Psoas muscle (tissue), 8 donors: ENCODE measurements around the gene NVL. TPM values are rescaled to one million over a fixed set of nuclear protein-coding genes. Genes with fewer than 3 reads are reported as not detected.

ENCODE experiments used
- ATAC-seq, 4 donors: fragments of 200-7000 bp; cut with Tn5 transposase; one replicate each; pipeline ENCODE4 v1.9.1; 2020; ENCODE audit warnings: moderate library complexity in 3 of 4, mild to moderate bottlenecking in 2 of 4
- DNase-seq, 2 donors: peaks; one replicate each; pipeline ENCODE4 v3.0.0-alpha.2; 2020
- H3K27ac ChIP-seq: fragments of 200-600 bp; one replicate; pipeline ENCODE4 v1.8.0; 2022
- H3K27me3 ChIP-seq, 3 donors: fragments of 200-600 bp in 1 of 3; one replicate each; pipeline versions ENCODE4 v1.6.1 to v1.8.0; 2013 to 2022; ENCODE audit warnings: low read length in 2 of 3, mild to moderate bottlenecking in 2 of 3, moderate library complexity in 1 of 3; ENCODE audit not compliant: insufficient read depth in 3 of 3
- H3K36me3 ChIP-seq, 2 donors: fragments of 200-600 bp in 1 of 2; one replicate each; pipeline versions ENCODE4 v1.6.1 to v1.8.0; 2013 to 2022; ENCODE audit warnings: low read depth in 1 of 2, mild to moderate bottlenecking in 1 of 2, moderate library complexity in 1 of 2; ENCODE audit not compliant: insufficient read depth in 1 of 2
- H3K4me1 ChIP-seq: fragments of 200-600 bp; one replicate; pipeline ENCODE4 v1.8.0; 2022
- H3K4me3 ChIP-seq: fragments of 200-600 bp; one replicate; pipeline ENCODE4 v1.8.0; 2022; ENCODE audit warnings: mild to moderate bottlenecking
- H3K9me3 ChIP-seq: fragments of 200-600 bp; one replicate; pipeline ENCODE4 v1.8.0; 2022
- CTCF ChIP-seq: fragments of 200-600 bp; IDR thresholded peaks from one replicate; pipeline ENCODE4 v1.8.0; 2022; ENCODE audit warnings: antibody characterized with exemption
- WGBS, 3 donors: extraction: QIAGEN DNeasy Blood & Tissue Kit; methylation state at CpG; one replicate each; pipeline versions ENCODE4 v1.1.6 to v1.1.7; 2013; 5-methylcytosine and 5-hydroxymethylcytosine counted together
- intact Hi-C, 2 donors: fragments of 100-400 bp; cut with DNase I; formaldehyde crosslinking; loops; one replicate each; pipeline versions ENCODE4 v1.11.0 to v1.14.2; 2022
- polyA plus RNA-seq, 3 donors: library from polyadenylated mRNA; stranded (reverse); fragments of 200-250 nt; gene quantifications; one replicate each; pipeline ENCODE4 v1.2.3, GENCODE V29; 2013
- total RNA-seq, 4 donors: library from RNA; stranded (reverse); fragmentation: NEBNext Ultra II Directional in 2 of 4; extraction: Animal tissue kit (Norgen Biotek cat#: 25700) in 2 of 4; gene quantifications; one replicate each; pipeline versions ENCODE4 v1.2.1 to v1.2.4, GENCODE V29; 2021 to 2023
- donor health status: healthy with polysubstance abuse.
- donor health status: DM: no; HTN: no; CAD: no; lungs with moderate emphysema.
- donor health status: Bipolar disorder and iron deficiency.
- donor health status: healthy.
- donor health status: DM: yes; HTN: yes; CAD: no.
- donor health status: DM: no; HTN: no; CAD: no.
- donor health status: DM: no; HTN: no; CAD: no.
- donor health status: DM: yes; HTN: yes; CAD: no.

Gene NVL
- total and polyA plus RNA-seq, 7 donors = 6.3 to 11.0 (median 8.2) TPM

DNA sequence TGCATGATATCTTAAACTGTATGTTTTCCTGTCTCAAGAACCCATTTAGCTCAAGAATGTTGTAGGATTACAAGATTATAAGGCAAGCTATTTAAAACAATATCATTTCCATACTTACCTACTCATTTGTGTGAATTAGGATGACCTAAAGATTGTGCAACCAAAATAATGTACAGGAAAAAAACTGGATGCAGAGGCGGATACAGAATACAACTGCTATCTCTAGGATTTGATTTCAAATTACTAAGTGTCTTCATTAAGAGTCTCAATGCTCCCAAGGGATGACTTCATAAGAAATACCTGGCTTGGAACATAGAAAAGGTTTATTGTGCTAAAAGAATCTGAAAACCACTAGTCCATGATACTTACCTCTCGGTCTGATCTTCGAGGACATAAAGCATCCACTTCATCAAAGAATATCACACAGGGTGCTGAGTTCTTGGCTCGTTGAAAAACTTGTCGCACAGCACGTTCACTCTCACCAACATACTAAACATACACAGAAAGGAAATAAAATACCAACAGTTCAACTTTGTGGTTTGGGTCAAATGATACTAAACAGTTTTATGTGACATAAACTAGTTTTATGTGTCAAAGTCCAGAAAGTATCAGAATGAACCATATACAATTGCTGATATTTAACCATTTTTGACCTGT, 54.9 kb downstream of the NVL start:
- intact Hi-C loops = no loop called here
- H3K27ac ChIP-seq = no peak overlapping the region
- H3K4me3 ChIP-seq = no peak overlapping the region
- H3K36me3 ChIP-seq = peaks cover 2 to 56% of the 10 kb centered on the region in 2 donors
- DNase-seq = no peak
- H3K27me3 ChIP-seq = no peaks in the 10 kb centered on the region
- no peaks in the 10 kb centered on the region for H3K4me1 ChIP-seq
- ATAC-seq = no peak
- 92 to 95% (median 93%) methylated on average over 6 of the region's 6 CpGs for WGBS, 3 donors
- H3K9me3 ChIP-seq = no peaks in the 10 kb centered on the region
- no peak for TF ChIP-seq CTCF

DNA sequence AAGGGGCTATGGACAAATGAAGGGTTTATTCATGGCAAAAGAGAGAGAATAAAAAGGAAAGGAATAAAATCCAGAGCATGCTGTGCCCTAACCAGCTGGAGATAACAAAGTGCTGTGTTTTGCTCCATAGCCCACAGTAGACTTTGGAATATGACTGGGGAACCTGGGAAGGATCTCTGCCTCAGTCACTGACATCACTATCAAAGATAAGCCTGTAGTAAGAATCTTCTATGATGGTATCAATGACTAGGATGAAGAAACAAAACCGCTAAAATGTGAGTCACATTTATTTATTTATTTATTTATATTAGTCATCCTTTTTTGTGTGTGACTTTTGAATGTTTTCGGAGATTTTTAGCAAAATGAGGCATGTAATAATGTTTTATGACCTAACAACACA, 56.3 kb downstream of the NVL start:
- no peak for DNase-seq
- Histone ChIP-seq H3K27me3 (no peaks in the 10 kb centered on the region), H3K36me3 (peaks cover 2 to 49% of the 10 kb centered on the region in 2 donors), H3K9me3 (no peaks in the 10 kb centered on the region), H3K27ac (no peak overlapping the region), H3K4me1 (no peaks in the 10 kb centered on the region), H3K4me3 (no peak overlapping the region)
- TF ChIP-seq CTCF = no peak
- ATAC-seq = no peak
- 94 to 100% (median 98%) methylated on average over 2 of the region's 2 CpGs for WGBS, 3 donors
- intact Hi-C loops = no loop called here

GRCh38 chr1:224271106-224271505, 58.9 kb downstream of the NVL start:
- Histone ChIP-seq H3K36me3 (peaks cover 4 to 69% of the 10 kb centered on the region in 2 donors), H3K4me3 (no peak overlapping the region), H3K27ac (no peak overlapping the region), H3K4me1 (no peaks in the 10 kb centered on the region), H3K27me3 (no peaks in the 10 kb centered on the region), H3K9me3 (no peaks in the 10 kb centered on the region)
- no peak for TF ChIP-seq CTCF
- 96 to 99% (median 97%) methylated on average over 3 of the region's 3 CpGs for WGBS, 3 donors
- no peak for DNase-seq
- no peak for ATAC-seq
- intact Hi-C loops = no loop called here

- H3K27me3 ChIP-seq = no peaks in the 10 kb centered on the region
- H3K27ac ChIP-seq = no peak overlapping the region
- intact Hi-C loops = no loop called here
- H3K4me3 ChIP-seq = no peak overlapping the region
- no peak for TF ChIP-seq CTCF
- H3K4me1 ChIP-seq = no peaks in the 10 kb centered on the region
- peaks cover 2 to 71% of the 10 kb centered on the region in 2 donors for H3K36me3 ChIP-seq
- ATAC-seq (no peak), DNase-seq (no peak)
- no peaks in the 10 kb centered on the region for H3K9me3 ChIP-seq
- 86 to 92% (median 88%) methylated on average over 4 of the region's 4 CpGs for WGBS, 3 donors
Measured at GRCh38 chr1:224267925-224268324, 62.0 kb downstream of the NVL start.
